Stomach (tissue), 4 donors: ENCODE measurements around the gene NCDN.

Experiments used
- CTCF ChIP-seq, 7 experiments: fragments of 450-650 bp in 4 of 7; fragments of 200-600 bp in 3 of 7; sonication (generic) in 3 of 7; IDR thresholded peaks; one replicate each; pipeline ENCODE4 v1.5.1; 2016 to 2019; ENCODE audit warnings: antibody characterized with exemption in 7 of 7, control low read depth in 2 of 7, mild to moderate bottlenecking in 1 of 7
- POLR2A ChIP-seq, 4 donors: fragments of 450-650 bp; IDR thresholded peaks; one replicate each; pipeline ENCODE4 v1.6.1; 2016; ENCODE audit warnings: antibody characterized with exemption in 4 of 4, control low read depth in 2 of 4, mild to moderate bottlenecking in 1 of 4, moderate library complexity in 1 of 4

- TF ChIP-seq CTCF (IDR thresholded peaks at IDR 0.05) = no peak
- TF ChIP-seq POLR2A (IDR thresholded peaks at IDR 0.05) = no peak
Observed at GRCh38 chr1:35603941-35604340, 46.3 kb downstream of the NCDN start.
